T-cell (primary cell): ENCODE results near the gene ZNRF3. TPM values are rescaled to one million over a fixed set of nuclear protein-coding genes. Genes with fewer than 3 reads are reported as not detected.

ENCODE experiments used
- ATAC-seq, 4 experiments: fragments of 200-7000 bp in 3 of 4; fragments of 150-1000 bp in 1 of 4; cut with Tn5 transposase; replicated peaks in 1 of 4; 1 replicate in 3 of 4; 2 replicates in 1 of 4; pipeline ENCODE4 v1.10.0; 2021; ENCODE audit warnings: moderate library complexity in 3 of 4, mild to moderate bottlenecking in 2 of 4, moderate number of reproducible peaks in 1 of 4
- CTCF ChIA-PET, 2 donors: fragments of 300-600 bp; sonication (Branson Sonifier 250); formaldehyde crosslinking; loops; one replicate each; lab custom pipeline; 2022; ENCODE audit warnings: antibody characterized with exemption in 2 of 2; lab: Charles Lee
- POLR2A ChIA-PET, 2 donors: fragments of 300-600 bp; sonication (Branson Sonifier 250); formaldehyde crosslinking; loops; one replicate each; lab custom pipeline; 2022; ENCODE audit warnings: antibody characterized with exemption in 2 of 2; lab: Charles Lee
- DNase-seq, 35 experiments: peaks; one replicate each; pipeline versions ENCODE4 v3.0.0 to v3.0.0-alpha.2; 2013 to 2023
- H3K27ac ChIP-seq: one replicate; pipeline ENCODE4 v1.5.1; 2013; ENCODE audit warnings: low read length
- H3K27me3 ChIP-seq, 2 experiments: replicated peaks in 1 of 2; 1 replicate in 1 of 2; 2 replicates in 1 of 2; pipeline versions ENCODE4 v1.6.1 to v1.7.0; 2013; ENCODE audit warnings: low read length in 1 of 2, mixed read lengths in 1 of 2; ENCODE audit not compliant: control insufficient read depth in 2 of 2, insufficient read depth in 2 of 2; ENCODE audit errors: extremely low read depth in 1 of 2
- H3K36me3 ChIP-seq, 2 donors: 1 replicate in 1 of 2; 2 replicates in 1 of 2; pipeline versions ENCODE4 v1.6.1 to v1.7.0; 2013; ENCODE audit warnings: low read length in 1 of 2; ENCODE audit not compliant: control insufficient read depth in 2 of 2, insufficient read depth in 1 of 2; ENCODE audit errors: extremely low read depth in 1 of 2
- H3K4me1 ChIP-seq, 2 experiments: 1 replicate in 1 of 2; 2 replicates in 1 of 2; pipeline versions ENCODE4 v1.6.1 to v1.7.0; 2013; ENCODE audit warnings: low read length in 2 of 2, mixed read lengths in 1 of 2; ENCODE audit not compliant: insufficient read depth in 2 of 2, control insufficient read depth in 1 of 2; ENCODE audit errors: extremely low read depth in 1 of 2
- H3K4me3 ChIP-seq, 2 donors: 1 replicate in 1 of 2; 2 replicates in 1 of 2; pipeline versions ENCODE4 v1.5.1 to v1.7.0; 2013; ENCODE audit warnings: mild to moderate bottlenecking in 2 of 2, low read length in 1 of 2, moderate library complexity in 1 of 2; ENCODE audit not compliant: control insufficient read depth in 1 of 2; ENCODE audit errors: extremely low read depth in 1 of 2
- H3K9me3 ChIP-seq: 2 replicates; pipeline ENCODE4 v1.7.0; 2013
- H3K27ac Mint-ChIP-seq, 2 donors: one replicate each; pipeline ENCODE4 v1.8.0; 2020 to 2021; ENCODE audit warnings: mild to moderate bottlenecking in 2 of 2, mixed read lengths in 2 of 2
- H3K27me3 Mint-ChIP-seq, 2 donors: one replicate each; pipeline ENCODE4 v1.8.0; 2021 to 2022; ENCODE audit warnings: mixed read lengths in 2 of 2
- H3K36me3 Mint-ChIP-seq: one replicate; pipeline ENCODE4 v1.8.0; 2021; ENCODE audit warnings: mixed read lengths
- H3K4me1 Mint-ChIP-seq, 3 donors: one replicate each; pipeline ENCODE4 v1.8.0; 2020 to 2022; ENCODE audit warnings: mixed read lengths in 3 of 3, mild to moderate bottlenecking in 1 of 3
- H3K4me3 Mint-ChIP-seq, 3 donors: one replicate each; pipeline ENCODE4 v1.8.0; 2020 to 2022; ENCODE audit warnings: mild to moderate bottlenecking in 3 of 3, mixed read lengths in 3 of 3, moderate library complexity in 3 of 3
- H3K9me3 Mint-ChIP-seq, 3 donors: one replicate each; pipeline ENCODE4 v1.8.0; 2020 to 2022; ENCODE audit warnings: mixed read lengths in 3 of 3
- whole genome bisulfite sequencing: methylation state at CpG from one replicate; pipeline ENCODE4 v1.1.5; 2013; ENCODE audit warnings: missing lambda C conversion rate; ENCODE audit not compliant: insufficient coverage; 5-methylcytosine and 5-hydroxymethylcytosine counted together
- total RNA-seq, 35 experiments: library from RNA in 6 of 35; stranded (reverse) in 6 of 35; fragments of 120-200 nt in 1 of 35; gene quantifications; one replicate each; pipeline versions ENCODE4 v1.2.1 to v1.2.4 and lab custom pipeline; 2013 to 2026

The ZNRF3 gene
- total RNA-seq, 5 donors from 2014 or later (not counting 1 experiment from before 2014, with no cell fraction given) = 0.70 to 2.1 (median 1.1) TPM

GRCh38 chr22:28956506-28956905 is 73.1 kb downstream of the ZNRF3 start:
- Histone ChIP-seq H3K27me3 (peaks cover 25 to 73% of the 10 kb centered on the region in 2 experiments), H3K9me3 (no peaks in the 10 kb centered on the region), H3K4me3 (no peak overlapping the region), H3K4me1 (peaks cover 7 to 20% of the 10 kb centered on the region in 2 experiments), H3K36me3 (no peaks in the 10 kb centered on the region), H3K27ac (no peak overlapping the region)
- Mint-ChIP-seq H3K36me3 (no peaks in the 10 kb centered on the region), H3K27me3 (peaks cover 84 to 93% of the 10 kb centered on the region in 2 donors), H3K9me3 (no peaks in the 10 kb centered on the region), H3K27ac (no peak overlapping the region), H3K4me1 (peaks cover 19 to 20% (median 19%) of the 10 kb centered on the region in 3 donors), H3K4me3 (peak overlapping the region in 1 of 3 donors; percentile 73)
- WGBS = 0% methylated on average over 1 of the region's 1 CpG
- no peak for ATAC-seq
- DNase-seq = no peak
- CTCF ChIA-PET = interaction anchor here in 1 of 2 donors (0.6 kb wide), 1 partner anchor 121 kb away, joined by 7 read pairs; no protein-coding TSS in a partner anchor
- POLR2A ChIA-PET = interaction anchor here (0.6 to 0.7 kb wide), 3 partner anchors 24 to 517 kb away, joined by 3 to 6 read pairs (median 5); no protein-coding TSS in a partner anchor

GRCh38 chr22:28958611-28959010 is 75.2 kb downstream of the ZNRF3 start:
- no peak overlapping the region for H3K27ac ChIP-seq
- H3K4me1 ChIP-seq = peaks cover 7 to 20% of the 10 kb centered on the region in 2 experiments
- H3K4me1 Mint-ChIP-seq = peaks cover 19 to 20% (median 19%) of the 10 kb centered on the region in 3 donors
- H3K27me3 ChIP-seq = peaks cover 24 to 64% of the 10 kb centered on the region in 2 experiments
- POLR2A ChIA-PET = no interaction called here
- no peak overlapping the region for H3K4me3 ChIP-seq
- ATAC-seq (no peak), DNase-seq (no peak)
- H3K27ac Mint-ChIP-seq = no peak overlapping the region
- H3K4me3 Mint-ChIP-seq = no peak overlapping the region
- CTCF ChIA-PET = no interaction called here
- no peaks in the 10 kb centered on the region for H3K36me3 Mint-ChIP-seq
- 96% methylated on average over 2 of the region's 5 CpGs for WGBS
- no peaks in the 10 kb centered on the region for H3K36me3 ChIP-seq
- H3K9me3 ChIP-seq = no peaks in the 10 kb centered on the region
- H3K27me3 Mint-ChIP-seq = peaks cover 81 to 85% of the 10 kb centered on the region in 2 donors
- H3K9me3 Mint-ChIP-seq = no peaks in the 10 kb centered on the region

- Mint-ChIP-seq H3K4me3 (no peak overlapping the region), H3K36me3 (no peaks in the 10 kb centered on the region), H3K27ac (no peak overlapping the region), H3K4me1 (peaks cover 0 to under 1% (median 0%) of the 10 kb centered on the region in 3 donors), H3K9me3 (no peaks in the 10 kb centered on the region), H3K27me3 (peaks cover 78 to 82% of the 10 kb centered on the region in 2 donors)
- Histone ChIP-seq H3K4me3 (no peak overlapping the region), H3K27me3 (peaks cover 21 to 47% of the 10 kb centered on the region in 2 experiments), H3K36me3 (no peaks in the 10 kb centered on the region), H3K9me3 (no peaks in the 10 kb centered on the region), H3K27ac (no peak overlapping the region), H3K4me1 (no peaks in the 10 kb centered on the region)
- ATAC-seq (no peak), DNase-seq (no peak)
- CTCF ChIA-PET = no interaction called here
- WGBS = 87% methylated on average over 2 of the region's 3 CpGs
- POLR2A ChIA-PET = no interaction called here
Observed at GRCh38 chr22:28962042-28962554, 78.7 kb downstream of the ZNRF3 start.

GRCh38 chr22:28963362-28963761 is 80.0 kb downstream of the ZNRF3 start:
- Mint-ChIP-seq H3K4me3 (no peak overlapping the region), H3K4me1 (no peaks in the 10 kb centered on the region), H3K27ac (no peak overlapping the region), H3K36me3 (no peaks in the 10 kb centered on the region), H3K27me3 (peaks cover 68 to 77% of the 10 kb centered on the region in 2 donors), H3K9me3 (no peaks in the 10 kb centered on the region)
- no peak overlapping the region for H3K4me3 ChIP-seq
- ATAC-seq = no peak
- H3K4me1 ChIP-seq = no peaks in the 10 kb centered on the region
- no peak for DNase-seq
- ChIA-PET POLR2A (no interaction called here), CTCF (no interaction called here)
- H3K27me3 ChIP-seq = peaks cover 19 to 39% of the 10 kb centered on the region in 2 experiments
- no peaks in the 10 kb centered on the region for H3K36me3 ChIP-seq
- 59% methylated on average over 2 of the region's 2 CpGs for WGBS
- H3K27ac ChIP-seq = no peak overlapping the region
- H3K9me3 ChIP-seq = no peaks in the 10 kb centered on the region

GRCh38 chr22:28967163-28967665 is 83.8 kb downstream of the ZNRF3 start:
- ChIA-PET POLR2A (no interaction called here), CTCF (interaction anchor here in 1 of 2 donors (0.6 kb wide), 1 partner anchor 348 kb away, joined by 3 read pairs; no protein-coding TSS in a partner anchor)
- H3K4me3 ChIP-seq = no peak overlapping the region
- Mint-ChIP-seq H3K36me3 (no peaks in the 10 kb centered on the region), H3K9me3 (no peaks in the 10 kb centered on the region), H3K27me3 (peaks cover 42 to 63% of the 10 kb centered on the region in 2 donors), H3K27ac (no peak overlapping the region), H3K4me3 (no peak overlapping the region), H3K4me1 (no peaks in the 10 kb centered on the region)
- no peak for ATAC-seq
- H3K36me3 ChIP-seq = no peaks in the 10 kb centered on the region
- no peak for DNase-seq
- WGBS = 84% methylated on average over 3 of the region's 6 CpGs
- no peak overlapping the region for H3K27ac ChIP-seq
- H3K4me1 ChIP-seq = no peaks in the 10 kb centered on the region
- H3K9me3 ChIP-seq = no peaks in the 10 kb centered on the region
- H3K27me3 ChIP-seq = peaks cover 8 to 22% of the 10 kb centered on the region in 2 experiments

GRCh38 chr22:28967969-28968368 is 84.6 kb downstream of the ZNRF3 start:
- CTCF ChIA-PET = no interaction called here

More at GRCh38 chr22:28967969-28968368, 84.6 kb downstream of the ZNRF3 start:
- no peaks in the 10 kb centered on the region for H3K9me3 ChIP-seq
- no peak overlapping the region for H3K4me3 ChIP-seq
- Mint-ChIP-seq H3K4me3 (no peak overlapping the region), H3K27me3 (peaks cover 35 to 55% of the 10 kb centered on the region in 2 donors), H3K9me3 (no peaks in the 10 kb centered on the region), H3K27ac (no peak overlapping the region), H3K36me3 (no peaks in the 10 kb centered on the region), H3K4me1 (no peaks in the 10 kb centered on the region)
- no peaks in the 10 kb centered on the region for H3K36me3 ChIP-seq
- DNase-seq (no peak), ATAC-seq (no peak)
- no peaks in the 10 kb centered on the region for H3K4me1 ChIP-seq
- no peak overlapping the region for H3K27ac ChIP-seq
- POLR2A ChIA-PET = interaction anchor here in 1 of 2 donors (0.6 kb wide), 1 partner anchor 262 kb away, joined by 3 read pairs; no protein-coding TSS in a partner anchor
- H3K27me3 ChIP-seq = peaks cover under 1 to 20% of the 10 kb centered on the region in 2 experiments
